CD4-positive, alpha-beta T cell (primary cell): ENCODE results near the gene CDC42EP3. TPM values are rescaled to one million over a fixed set of nuclear protein-coding genes. Genes with fewer than 3 reads are reported as not detected.

ENCODE experiments used
- ATAC-seq: fragments of 200-7000 bp; cut with Tn5 transposase; one replicate; pipeline ENCODE4 v1.10.0; 2022; ENCODE audit warnings: mild to moderate bottlenecking; ENCODE audit not compliant: poor library complexity
- CTCF ChIA-PET: fragments of 350-600 bp; sonication (Branson Sonifier 250); formaldehyde crosslinking; loops from one replicate; lab custom pipeline; 2021; ENCODE audit warnings: antibody characterized with exemption, inconsistent platforms; lab: Charles Lee
- POLR2A ChIA-PET: fragments of 350-600 bp; sonication (Branson Sonifier 250); formaldehyde crosslinking; loops from one replicate; lab custom pipeline; 2021; ENCODE audit warnings: antibody characterized with exemption, inconsistent platforms; lab: Charles Lee
- DNase-seq, 14 experiments: peaks; one replicate each; pipeline ENCODE4 v3.0.0-alpha.2; 2013 to 2020; ENCODE audit warnings: mixed read lengths in 2 of 14
- H3K27ac ChIP-seq, 2 donors: one replicate each; pipeline versions ENCODE4 v1.5.1 to v1.7.0; 2013; ENCODE audit warnings: low read length in 2 of 2, low read depth in 1 of 2, mild to moderate bottlenecking in 1 of 2
- H3K27me3 ChIP-seq, 2 experiments: 1 replicate in 1 of 2; 2 replicates in 1 of 2; pipeline versions ENCODE4 v1.6.1 to v1.7.0; 2013; ENCODE audit warnings: low read length in 2 of 2, control low read depth in 1 of 2, mild to moderate bottlenecking in 1 of 2, moderate library complexity in 1 of 2; ENCODE audit not compliant: insufficient read depth in 2 of 2, control insufficient read depth in 1 of 2
- H3K36me3 ChIP-seq: one replicate; pipeline ENCODE4 v1.6.1; 2013; ENCODE audit warnings: low read length, control low read depth; ENCODE audit not compliant: insufficient read depth
- H3K4me1 ChIP-seq: one replicate; pipeline ENCODE4 v1.6.1; 2013; ENCODE audit warnings: low read length, control low read depth; ENCODE audit not compliant: insufficient read depth
- H3K4me3 ChIP-seq: one replicate; pipeline ENCODE4 v1.5.1; 2013; ENCODE audit warnings: mild to moderate bottlenecking, low read length, moderate library complexity
- H3K9me3 ChIP-seq, 2 experiments: 1 replicate in 1 of 2; 2 replicates in 1 of 2; pipeline versions ENCODE4 v1.6.1 to v1.7.0; 2013; ENCODE audit warnings: low read length in 2 of 2, mild to moderate bottlenecking in 2 of 2, control low read depth in 1 of 2, moderate library complexity in 1 of 2; ENCODE audit not compliant: control insufficient read depth in 1 of 2, insufficient read depth in 1 of 2
- H3K27ac Mint-ChIP-seq: one replicate; pipeline ENCODE4 v1.8.0; 2020; ENCODE audit warnings: mixed read lengths
- H3K27me3 Mint-ChIP-seq: one replicate; pipeline ENCODE4 v1.8.0; 2021; ENCODE audit warnings: mixed read lengths
- H3K36me3 Mint-ChIP-seq: one replicate; pipeline ENCODE4 v1.8.0; 2021; ENCODE audit warnings: low read depth, mixed read lengths
- H3K4me1 Mint-ChIP-seq: one replicate; pipeline ENCODE4 v1.8.0; 2021; ENCODE audit warnings: low read depth, mixed read lengths
- H3K4me3 Mint-ChIP-seq: one replicate; pipeline ENCODE4 v1.8.0; 2020; ENCODE audit warnings: mild to moderate bottlenecking, mixed read lengths
- H3K9me3 Mint-ChIP-seq: one replicate; pipeline ENCODE4 v1.8.0; 2020; ENCODE audit warnings: mixed read lengths
- intact Hi-C, 2 experiments: fragments of 100-400 bp; cut with DNase I in 1 of 2; cut with micrococcal nuclease in 1 of 2; formaldehyde crosslinking; loops; one replicate each; pipeline versions ENCODE4 v1.15.1 to v1.9.0; 2023 to 2025; cut with DNase I, micrococcal nuclease
- total RNA-seq, 174 experiments: library from RNA in 2 of 174; stranded (reverse) in 2 of 174; gene quantifications; one replicate each; pipeline ENCODE4 v1.2.3 and lab custom pipeline; 2021 to 2026
- TF ChIP-seq, protein P1 (sequence below): fragments of 200-600 bp; IDR thresholded peaks from one replicate; pipeline ENCODE4 v1.8.0; 2022; ENCODE audit warnings: antibody characterized with exemption, mild to moderate bottlenecking

The CDC42EP3 gene
- total RNA-seq, 2 experiments from 2014 or later, result 20.6 to 24.1 TPM

DNA sequence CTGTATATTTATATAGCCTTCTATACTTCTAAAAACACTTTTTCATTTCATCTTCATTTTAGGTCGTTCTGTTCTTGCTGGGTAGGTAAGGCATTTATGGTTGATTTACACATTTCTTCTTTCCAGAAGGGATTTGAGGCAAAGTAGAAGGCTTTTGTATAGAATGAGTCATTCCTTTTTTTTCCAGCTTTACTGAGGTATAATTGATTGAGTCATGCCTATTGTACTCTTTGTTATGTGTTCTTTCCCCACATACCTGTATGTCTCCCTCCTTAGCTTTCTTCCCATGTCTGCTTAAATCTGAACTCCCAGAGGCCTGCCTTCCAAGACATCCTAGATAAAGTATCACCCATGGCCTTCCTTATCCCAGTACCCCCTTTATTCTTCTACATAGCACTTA is 4.8 kb upstream of the CDC42EP3 start:
- no peaks in the 10 kb centered on the region for H3K36me3 ChIP-seq
- H3K4me3 Mint-ChIP-seq, result no peak overlapping the region
- TF ChIP-seq, protein P1, sequence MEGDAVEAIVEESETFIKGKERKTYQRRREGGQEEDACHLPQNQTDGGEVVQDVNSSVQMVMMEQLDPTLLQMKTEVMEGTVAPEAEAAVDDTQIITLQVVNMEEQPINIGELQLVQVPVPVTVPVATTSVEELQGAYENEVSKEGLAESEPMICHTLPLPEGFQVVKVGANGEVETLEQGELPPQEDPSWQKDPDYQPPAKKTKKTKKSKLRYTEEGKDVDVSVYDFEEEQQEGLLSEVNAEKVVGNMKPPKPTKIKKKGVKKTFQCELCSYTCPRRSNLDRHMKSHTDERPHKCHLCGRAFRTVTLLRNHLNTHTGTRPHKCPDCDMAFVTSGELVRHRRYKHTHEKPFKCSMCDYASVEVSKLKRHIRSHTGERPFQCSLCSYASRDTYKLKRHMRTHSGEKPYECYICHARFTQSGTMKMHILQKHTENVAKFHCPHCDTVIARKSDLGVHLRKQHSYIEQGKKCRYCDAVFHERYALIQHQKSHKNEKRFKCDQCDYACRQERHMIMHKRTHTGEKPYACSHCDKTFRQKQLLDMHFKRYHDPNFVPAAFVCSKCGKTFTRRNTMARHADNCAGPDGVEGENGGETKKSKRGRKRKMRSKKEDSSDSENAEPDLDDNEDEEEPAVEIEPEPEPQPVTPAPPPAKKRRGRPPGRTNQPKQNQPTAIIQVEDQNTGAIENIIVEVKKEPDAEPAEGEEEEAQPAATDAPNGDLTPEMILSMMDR, result no peak
- H3K27ac Mint-ChIP-seq, result no peak overlapping the region
- no peaks in the 10 kb centered on the region for H3K27me3 Mint-ChIP-seq
- H3K36me3 Mint-ChIP-seq, result peaks cover 4% of the 10 kb centered on the region
- no peaks in the 10 kb centered on the region for H3K9me3 Mint-ChIP-seq
- H3K9me3 ChIP-seq, result no peaks in the 10 kb centered on the region
- H3K4me1 Mint-ChIP-seq, result peaks cover 16% of the 10 kb centered on the region
- POLR2A ChIA-PET, result interaction anchor here (1.1 kb wide), 1 partner anchor 76 kb away, joined by 3 read pairs; no protein-coding TSS in a partner anchor
- H3K4me3 ChIP-seq, result no peak overlapping the region
- intact Hi-C loops, result loop anchor here in 1 of 2 experiments (10.0 kb wide), 2 partner anchors 521 to 699 kb away; partner anchors contain the start of genes ATL2 and EIF2AK2
- no peak overlapping the region for H3K27ac ChIP-seq
- CTCF ChIA-PET, result interaction anchor here (1.0 to 1.6 kb wide), 6 partner anchors 14 to 201 kb away, joined by 3 to 4 read pairs (median 3); no protein-coding TSS in a partner anchor
- DNase-seq (no peak), ATAC-seq (no peak)
- peaks cover 6% of the 10 kb centered on the region for H3K4me1 ChIP-seq
- no peaks in the 10 kb centered on the region for H3K27me3 ChIP-seq

DNA sequence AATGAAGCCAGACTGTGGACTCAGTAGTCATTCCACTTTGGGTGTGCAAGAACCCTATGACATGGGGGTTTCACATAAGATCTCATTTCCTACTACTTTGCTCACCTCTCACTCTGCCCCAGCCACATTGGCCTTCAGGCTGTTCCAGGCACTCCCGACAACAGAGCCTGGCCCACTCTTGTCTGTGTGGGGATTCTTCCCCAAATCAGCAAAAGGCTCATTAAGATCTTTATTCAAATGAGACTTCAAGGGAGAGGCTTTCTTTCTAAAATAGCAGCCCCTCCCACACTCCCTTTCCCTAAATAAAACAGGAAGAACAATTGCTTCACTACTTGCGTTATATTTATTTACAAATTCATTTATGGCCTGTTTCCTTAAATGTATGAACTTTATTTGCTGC is 3.5 kb upstream of the CDC42EP3 start:
- ChIA-PET CTCF (interaction anchor here (1.0 to 1.6 kb wide), 2 partner anchors 13 to 136 kb away, joined by 3 to 4 read pairs; no protein-coding TSS in a partner anchor), POLR2A (interaction anchor here (0.7 to 2.1 kb wide), 4 partner anchors 8 to 89 kb away, joined by 3 to 10 read pairs (median 3); no protein-coding TSS in a partner anchor)
- peaks cover 15% of the 10 kb centered on the region for H3K36me3 Mint-ChIP-seq
- intact Hi-C loops, result loop anchor here (5.0 to 10.0 kb wide), 4 partner anchors 93 to 700 kb away; partner anchors contain the start of genes ATL2 (in 1 of the 2) and EIF2AK2 (in 1 of the 2)
- TF ChIP-seq, protein P1, result no peak
- ATAC-seq (no peak), DNase-seq (peak in 1 of 14 experiments; percentile 30)
- H3K36me3 ChIP-seq, result no peaks in the 10 kb centered on the region
- H3K4me3 Mint-ChIP-seq, result peak overlapping the region; percentile 39
- no peaks in the 10 kb centered on the region for H3K27me3 Mint-ChIP-seq
- H3K4me1 ChIP-seq, result peaks cover 12% of the 10 kb centered on the region
- no peak overlapping the region for H3K27ac ChIP-seq
- no peaks in the 10 kb centered on the region for H3K9me3 ChIP-seq
- no peaks in the 10 kb centered on the region for H3K9me3 Mint-ChIP-seq
- H3K27me3 ChIP-seq, result no peaks in the 10 kb centered on the region
- peak overlapping the region; percentile 34 for H3K27ac Mint-ChIP-seq
- H3K4me1 Mint-ChIP-seq, result peaks cover 29% of the 10 kb centered on the region
- H3K4me3 ChIP-seq, result no peak overlapping the region

DNA sequence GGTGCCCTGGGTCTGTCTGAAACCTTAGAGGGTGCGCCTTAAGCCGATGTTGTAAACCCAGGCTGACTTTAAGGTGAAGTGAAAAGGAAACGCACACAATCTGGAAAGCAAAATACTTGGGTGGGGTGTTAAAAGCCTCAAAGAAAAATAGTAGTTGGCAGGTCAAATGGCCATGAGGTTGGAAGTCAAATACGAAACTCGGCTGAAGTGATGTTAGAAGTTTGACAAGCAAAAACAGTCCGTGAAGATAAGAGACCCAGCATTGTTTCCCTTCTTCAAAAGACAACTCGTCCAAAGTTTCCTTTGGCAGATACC is 1.4 kb upstream of the CDC42EP3 start:
- H3K4me1 ChIP-seq, result peaks cover 25% of the 10 kb centered on the region
- H3K36me3 Mint-ChIP-seq, result peaks cover 18% of the 10 kb centered on the region
- H3K27me3 Mint-ChIP-seq, result no peaks in the 10 kb centered on the region
- peak in 1 of 14 experiments; percentile 19 for DNase-seq
- CTCF ChIA-PET, result interaction anchor here (1.1 to 1.6 kb wide), 2 partner anchors 87 to 159 kb away, joined by 3 to 8 read pairs; no protein-coding TSS in a partner anchor
- H3K36me3 ChIP-seq, result no peaks in the 10 kb centered on the region
- no peaks in the 10 kb centered on the region for H3K27me3 ChIP-seq
- peak overlapping the region; percentile 59 to 64 for H3K27ac ChIP-seq
- peaks cover 50% of the 10 kb centered on the region for H3K4me1 Mint-ChIP-seq
- peak overlapping the region; percentile 76 for H3K4me3 ChIP-seq
- H3K27ac Mint-ChIP-seq, result peak overlapping the region; percentile 86
- H3K9me3 ChIP-seq, result no peaks in the 10 kb centered on the region
- intact Hi-C loops, result loop anchor here (5.0 to 10.0 kb wide), 4 partner anchors 91 to 702 kb away; partner anchors contain the start of genes ATL2 (in 1 of the 2) and EIF2AK2 (in 1 of the 2)
- ATAC-seq, result no peak
- H3K9me3 Mint-ChIP-seq, result no peaks in the 10 kb centered on the region
- peak overlapping the region; percentile 90 for H3K4me3 Mint-ChIP-seq
- POLR2A ChIA-PET, result interaction anchor here (0.7 to 4.8 kb wide), 14 partner anchors 9 to 476 kb away, joined by 3 to 51 read pairs (median 5); partner anchors contain the start of gene CEBPZOS
- TF ChIP-seq, protein P1, result no peak
